Stimulated activated naive CD8-positive, alpha-beta T cell treated with anti-CD3 and anti-CD28 coated beads, Interleukin-15, Interleukin-2, amounts not matched to agents 100 ng/mL and 50 ng/mL, for 24 hours (primary cell): Measurements from ENCODE around the gene RPUSD1.
"Not testable (repeated sequence)": the region's sequence is repeated elsewhere in the genome, so short reads cannot be mapped to it uniquely, and the experiment has no call there.

Source experiments
- H3K27ac Mint-ChIP-seq: one replicate; pipeline ENCODE4 v1.8.0; 2021; ENCODE audit warnings: mild to moderate bottlenecking, mixed read lengths
- H3K27me3 Mint-ChIP-seq: one replicate; pipeline ENCODE4 v1.8.0; 2021; ENCODE audit warnings: mixed read lengths
- H3K36me3 Mint-ChIP-seq: one replicate; pipeline ENCODE4 v1.8.0; 2021; ENCODE audit warnings: low read depth, mixed read lengths
- H3K4me1 Mint-ChIP-seq: one replicate; pipeline ENCODE4 v1.8.0; 2021; ENCODE audit warnings: low read depth, mixed read lengths
- H3K4me3 Mint-ChIP-seq: one replicate; pipeline ENCODE4 v1.8.0; 2021; ENCODE audit warnings: mild to moderate bottlenecking, mixed read lengths
- H3K9me3 Mint-ChIP-seq: one replicate; pipeline ENCODE4 v1.8.0; 2021; ENCODE audit warnings: mixed read lengths

Gene RPUSD1

DNA sequence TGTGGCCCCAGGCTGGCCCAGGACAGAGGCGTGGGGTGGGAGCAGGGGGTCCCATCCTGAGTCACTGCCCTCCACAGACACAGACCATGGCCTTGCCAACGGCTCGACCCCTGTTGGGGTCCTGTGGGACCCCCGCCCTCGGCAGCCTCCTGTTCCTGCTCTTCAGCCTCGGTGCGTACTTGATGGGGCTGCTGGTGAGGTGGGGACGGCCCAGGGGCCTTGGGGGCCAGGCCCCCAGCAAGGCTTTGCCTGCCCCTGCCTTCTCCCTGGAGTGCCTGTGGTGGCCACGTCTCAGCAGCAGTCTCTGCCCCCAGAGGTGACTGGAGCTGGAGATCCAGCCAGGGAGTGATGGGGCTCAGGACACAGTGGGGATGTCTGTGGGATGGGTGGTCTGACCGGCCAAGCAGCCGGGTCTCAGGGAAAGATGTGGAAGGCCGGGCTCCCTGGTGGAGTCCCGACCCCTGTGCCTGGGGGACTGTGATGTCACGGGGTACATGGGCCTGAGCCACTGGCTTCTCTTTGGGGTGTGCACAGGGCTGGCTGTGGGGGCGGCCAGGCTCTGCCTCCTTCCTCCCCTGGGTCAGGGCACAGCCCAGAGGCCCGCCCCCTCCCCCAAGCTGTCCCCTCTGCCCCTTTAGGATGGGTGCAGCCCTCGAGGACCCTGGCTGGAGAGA is 25.4 kb downstream of the RPUSD1 start:
- no peak overlapping the region for H3K4me3 Mint-ChIP-seq
- no peaks in the 10 kb centered on the region for H3K9me3 Mint-ChIP-seq
- H3K36me3 Mint-ChIP-seq, result no peaks in the 10 kb centered on the region
- peaks cover 2% of the 10 kb centered on the region for H3K27me3 Mint-ChIP-seq
- no peaks in the 10 kb centered on the region for H3K4me1 Mint-ChIP-seq
- H3K27ac Mint-ChIP-seq, result no peak overlapping the region

DNA sequence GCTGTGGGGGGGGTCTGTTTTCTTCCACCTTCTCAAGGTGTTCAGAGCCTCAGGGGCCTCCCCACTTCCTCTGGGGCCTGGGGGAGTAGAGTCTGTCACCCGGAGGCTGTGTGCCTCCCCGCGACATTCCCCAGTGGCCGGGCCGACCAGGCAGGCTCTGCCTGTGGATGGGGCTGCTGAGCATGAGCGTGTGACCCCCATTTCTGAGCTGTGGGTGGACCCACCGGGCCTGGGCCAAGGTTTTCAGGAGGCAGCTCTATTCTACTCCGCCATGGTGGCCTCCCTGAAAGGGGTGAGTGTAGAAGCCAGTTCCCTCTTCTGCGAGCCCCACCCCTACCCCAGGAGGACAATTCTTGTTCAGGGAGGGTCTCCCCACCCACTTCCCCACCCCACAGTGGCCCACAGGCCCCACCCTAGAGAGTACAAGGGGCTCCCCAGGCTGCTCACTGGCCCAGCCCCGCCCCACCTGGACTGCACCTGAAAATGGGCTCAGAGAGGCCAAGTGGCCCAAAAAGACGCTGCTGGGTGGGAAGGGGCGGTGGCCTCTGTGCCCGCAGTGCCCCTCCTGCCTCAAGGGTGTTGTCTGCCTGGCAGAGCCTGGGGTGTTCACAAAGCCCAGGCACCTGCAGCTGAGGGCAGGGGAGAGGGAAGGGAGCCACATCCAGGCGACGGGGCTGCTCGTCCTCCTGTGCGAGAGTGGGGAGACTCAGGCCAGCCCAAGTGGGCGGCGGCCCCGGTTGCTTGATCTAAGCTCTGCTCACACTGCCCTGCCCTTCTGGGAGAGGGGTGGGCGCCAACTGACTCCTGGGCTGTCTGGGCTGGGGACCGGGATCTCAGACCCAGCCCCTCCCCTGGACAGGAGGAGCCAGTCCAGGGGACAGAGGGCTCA is 26.3 kb downstream of the RPUSD1 start:
- Mint-ChIP-seq H3K27me3 (peaks cover 5% of the 10 kb centered on the region), H3K27ac (no peak overlapping the region), H3K4me3 (no peak overlapping the region), H3K4me1 (no peaks in the 10 kb centered on the region), H3K36me3 (no peaks in the 10 kb centered on the region), H3K9me3 (no peaks in the 10 kb centered on the region)

DNA sequence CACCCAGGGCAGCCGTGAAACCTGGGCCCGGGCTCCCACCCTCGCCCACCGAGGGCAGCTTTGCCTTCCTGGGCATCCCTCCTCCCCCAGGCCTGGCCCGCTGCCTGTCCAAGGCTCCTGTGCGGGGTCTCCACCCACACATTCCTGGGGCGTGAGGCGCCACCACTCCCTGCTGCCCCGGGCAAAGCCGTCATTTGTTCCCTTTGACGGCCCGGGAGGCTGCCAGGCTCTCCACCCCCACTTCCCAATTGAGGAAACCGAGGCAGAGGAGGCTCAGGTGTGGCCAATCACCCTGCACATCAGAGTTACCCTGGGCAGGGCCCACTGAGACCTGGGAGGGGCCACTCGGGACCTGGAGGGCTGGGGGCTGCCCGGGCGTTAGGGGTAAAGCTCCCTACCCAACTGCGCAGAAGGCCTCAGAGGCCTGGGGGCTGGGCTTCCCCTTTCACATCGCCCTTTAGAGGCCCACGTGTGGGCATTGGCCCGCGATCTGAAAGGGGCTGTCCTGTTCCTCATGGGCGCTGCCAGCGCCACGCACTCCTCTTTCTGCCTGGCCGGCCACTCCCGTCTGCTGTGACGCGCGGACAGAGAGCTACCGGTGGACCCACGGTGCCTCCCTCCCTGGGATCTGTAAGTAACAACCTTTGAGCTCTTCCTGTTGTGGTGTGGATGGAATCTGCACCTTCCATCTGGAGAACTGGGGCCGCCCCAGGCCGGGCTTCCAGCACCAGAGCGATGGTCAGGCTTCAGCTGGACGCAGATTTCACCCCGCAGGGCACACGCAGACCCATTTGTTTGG is 27.4 kb downstream of the RPUSD1 start, which contains the start of gene MSLN:
TSS of gene MSLN (plus strand) at position 190 of the 799 bp plus-strand sequence. CDS start 1,947 bp downstream, outside the sequence.
- no peaks in the 10 kb centered on the region for H3K4me1 Mint-ChIP-seq
- no peak within 1 kb of the TSS for H3K4me3 Mint-ChIP-seq
- H3K27me3 Mint-ChIP-seq, result peaks cover 5% of the 10 kb centered on the region

DNA sequence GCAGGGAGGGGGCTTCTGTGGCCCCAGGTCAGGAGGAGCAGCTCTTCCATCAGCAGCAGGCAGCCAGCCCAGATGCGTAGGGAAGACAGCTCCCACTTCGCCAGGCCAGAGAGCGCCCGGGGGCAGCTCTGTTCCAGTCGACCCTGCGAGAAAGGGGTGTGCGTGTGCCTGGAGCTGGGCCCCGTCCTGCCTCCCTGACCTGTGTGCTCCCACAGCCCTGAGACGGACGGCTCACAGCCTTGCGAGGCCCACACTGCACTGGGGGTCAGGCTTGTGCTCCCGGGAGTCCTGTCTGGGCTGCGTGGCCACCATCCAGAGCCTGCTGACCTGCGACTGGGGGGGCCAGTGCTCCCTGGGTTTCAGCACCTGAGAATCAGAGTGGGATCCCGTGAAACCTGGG is 28.1 kb downstream of the RPUSD1 start:
- H3K27ac Mint-ChIP-seq, result no peak overlapping the region
- H3K27me3 Mint-ChIP-seq, result peaks cover 5% of the 10 kb centered on the region
- no peaks in the 10 kb centered on the region for H3K36me3 Mint-ChIP-seq
- H3K9me3 Mint-ChIP-seq, result no peaks in the 10 kb centered on the region
- no peak overlapping the region for H3K4me3 Mint-ChIP-seq
- H3K4me1 Mint-ChIP-seq, result no peaks in the 10 kb centered on the region

More for the DNA sequence above, 27.4 kb downstream of the RPUSD1 start, which contains the start of gene MSLN:
- Mint-ChIP-seq H3K9me3 (no peaks in the 10 kb centered on the region), H3K27ac (no peak within 1 kb of the TSS), H3K36me3 (no peaks in the 10 kb centered on the region)

DNA sequence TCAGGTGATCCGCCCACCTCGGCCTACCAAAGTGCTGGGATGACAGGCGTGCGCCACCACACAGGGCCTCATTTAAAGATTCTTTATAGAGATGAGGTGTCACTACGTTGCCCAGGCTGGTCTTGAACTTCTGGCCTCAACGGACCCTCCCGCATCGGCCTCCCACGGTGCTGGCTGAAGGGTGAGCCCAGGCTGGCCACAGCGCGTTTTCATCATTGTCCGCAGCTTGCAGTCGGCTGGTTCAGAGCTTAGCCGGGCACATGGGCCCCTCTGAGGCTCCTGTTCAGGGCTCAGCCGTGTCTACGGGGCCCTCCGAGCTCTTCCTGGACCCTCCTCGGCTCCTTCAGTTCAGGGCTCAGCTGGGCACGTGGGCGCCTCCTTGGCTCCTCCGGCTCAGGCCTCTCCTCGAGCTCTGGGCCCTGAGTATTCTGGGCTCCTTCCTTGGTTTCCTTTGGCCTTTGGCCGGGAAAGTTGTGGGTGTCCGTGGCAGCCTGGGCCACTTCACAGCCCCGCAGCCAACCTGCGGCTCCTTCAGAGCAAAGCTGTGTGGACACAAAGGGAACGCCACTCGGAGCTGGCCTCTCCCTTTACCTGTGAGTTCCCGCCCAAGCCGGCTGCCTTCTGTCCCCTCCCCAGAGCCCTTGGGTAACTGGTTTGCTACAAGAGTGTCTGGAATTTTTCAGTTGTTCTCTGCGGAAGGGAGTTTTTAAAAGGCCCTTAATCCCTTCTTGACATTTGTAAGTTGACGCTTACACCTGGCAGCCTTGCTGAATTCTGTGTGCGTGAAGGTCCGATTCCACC is 28.9 kb downstream of the RPUSD1 start:
- Mint-ChIP-seq H3K9me3 (no peaks in the 10 kb centered on the region), H3K36me3 (no peaks in the 10 kb centered on the region), H3K27me3 (peaks cover 5% of the 10 kb centered on the region), H3K4me3 (no peak overlapping the region), H3K27ac (no peak overlapping the region), H3K4me1 (no peaks in the 10 kb centered on the region)

DNA sequence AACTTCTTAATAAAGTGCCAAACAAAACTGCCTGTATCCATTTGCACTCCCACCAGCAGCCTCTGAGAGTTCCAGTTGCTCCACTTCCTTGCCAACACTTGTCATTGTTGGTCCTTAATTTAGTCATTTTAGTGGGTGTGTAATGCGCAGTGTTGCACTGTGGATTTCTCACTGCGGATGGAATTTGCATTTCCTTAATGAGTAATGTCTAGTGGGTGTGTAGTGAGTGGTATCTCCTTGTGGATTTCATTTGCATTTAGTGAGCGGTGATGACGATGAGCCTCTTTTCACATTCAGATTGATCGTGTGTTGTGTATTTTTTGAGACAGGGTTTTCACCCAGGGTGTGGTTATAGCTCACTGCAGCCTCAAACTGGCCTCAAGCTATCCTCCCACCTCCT is 31.8 kb downstream of the RPUSD1 start:
- Mint-ChIP-seq H3K4me3 (no peak overlapping the region), H3K36me3 (no peaks in the 10 kb centered on the region), H3K9me3 (no peaks in the 10 kb centered on the region), H3K27me3 (peaks cover 5% of the 10 kb centered on the region), H3K4me1 (no peaks in the 10 kb centered on the region), H3K27ac (no peak overlapping the region)

DNA sequence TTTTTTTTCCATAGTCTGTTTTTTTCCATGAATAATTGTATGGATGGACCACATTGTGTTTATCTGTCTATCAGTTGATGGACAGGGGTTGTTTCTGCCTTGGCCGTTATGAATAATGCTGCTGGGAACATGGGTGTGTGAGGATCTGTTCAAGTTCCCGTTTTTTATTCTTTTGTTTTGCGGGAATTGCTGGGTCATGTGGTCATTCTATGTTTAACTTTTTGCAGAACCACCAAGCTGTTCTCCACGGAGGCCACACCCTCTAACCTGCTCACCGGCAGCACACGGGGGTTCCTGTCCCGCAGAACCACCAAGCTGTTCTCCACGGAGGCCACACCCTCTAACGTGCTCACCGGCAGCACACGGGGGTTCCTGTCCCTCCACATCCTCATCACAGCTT is 33.5 kb downstream of the RPUSD1 start:
- no peak overlapping the region for H3K4me3 Mint-ChIP-seq
- no peaks in the 10 kb centered on the region for H3K4me1 Mint-ChIP-seq
- H3K27ac Mint-ChIP-seq, result no peak overlapping the region
- no peaks in the 10 kb centered on the region for H3K9me3 Mint-ChIP-seq
- no peaks in the 10 kb centered on the region for H3K36me3 Mint-ChIP-seq
- H3K27me3 Mint-ChIP-seq, result peaks cover 5% of the 10 kb centered on the region

DNA sequence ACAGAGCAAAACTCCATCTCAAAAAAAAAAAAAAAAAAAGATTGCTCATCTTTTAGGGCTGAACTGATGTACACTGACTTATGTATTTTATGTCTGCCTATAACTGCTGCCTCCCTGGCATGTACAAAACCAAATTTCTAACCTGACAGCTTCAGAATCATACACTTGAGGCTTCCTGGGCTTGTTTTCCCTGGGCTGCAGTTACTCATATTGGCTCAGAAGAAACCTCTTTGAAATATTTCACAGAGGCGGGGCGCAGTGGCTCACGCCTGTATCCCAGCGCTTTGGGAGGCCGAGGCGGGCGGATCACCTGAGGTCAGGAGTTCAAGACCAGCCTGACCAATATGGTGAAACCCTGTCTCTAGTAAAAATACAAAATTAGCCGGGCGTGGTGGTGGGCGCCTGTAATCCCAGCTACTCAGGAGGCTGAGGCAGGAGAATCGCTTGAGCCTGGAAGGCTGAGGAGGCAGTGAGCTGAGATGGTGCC is 34.0 kb downstream of the RPUSD1 start:
- H3K36me3 Mint-ChIP-seq, H3K27ac Mint-ChIP-seq, H3K4me1 Mint-ChIP-seq, H3K9me3 Mint-ChIP-seq, H3K4me3 Mint-ChIP-seq, H3K27me3 Mint-ChIP-seq: not testable (repeated sequence)

DNA sequence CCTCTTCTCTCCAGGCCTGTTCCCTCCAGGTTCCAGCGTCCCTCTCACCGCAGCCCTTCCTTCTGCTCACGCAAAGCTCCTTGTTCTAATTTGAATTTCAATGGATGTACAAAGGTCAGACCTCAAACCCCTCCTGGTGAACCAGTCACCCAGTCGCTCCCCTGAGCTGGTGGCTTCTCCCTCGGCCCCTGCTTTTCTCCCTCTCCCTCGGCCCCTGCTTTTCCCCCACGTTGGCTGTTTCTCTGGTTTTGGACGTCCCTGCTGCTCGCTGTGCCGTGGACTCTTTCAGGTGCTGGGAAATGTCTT is 36.2 kb downstream of the RPUSD1 start:
- Mint-ChIP-seq H3K27ac (no peak overlapping the region), H3K9me3 (no peaks in the 10 kb centered on the region)

DNA sequence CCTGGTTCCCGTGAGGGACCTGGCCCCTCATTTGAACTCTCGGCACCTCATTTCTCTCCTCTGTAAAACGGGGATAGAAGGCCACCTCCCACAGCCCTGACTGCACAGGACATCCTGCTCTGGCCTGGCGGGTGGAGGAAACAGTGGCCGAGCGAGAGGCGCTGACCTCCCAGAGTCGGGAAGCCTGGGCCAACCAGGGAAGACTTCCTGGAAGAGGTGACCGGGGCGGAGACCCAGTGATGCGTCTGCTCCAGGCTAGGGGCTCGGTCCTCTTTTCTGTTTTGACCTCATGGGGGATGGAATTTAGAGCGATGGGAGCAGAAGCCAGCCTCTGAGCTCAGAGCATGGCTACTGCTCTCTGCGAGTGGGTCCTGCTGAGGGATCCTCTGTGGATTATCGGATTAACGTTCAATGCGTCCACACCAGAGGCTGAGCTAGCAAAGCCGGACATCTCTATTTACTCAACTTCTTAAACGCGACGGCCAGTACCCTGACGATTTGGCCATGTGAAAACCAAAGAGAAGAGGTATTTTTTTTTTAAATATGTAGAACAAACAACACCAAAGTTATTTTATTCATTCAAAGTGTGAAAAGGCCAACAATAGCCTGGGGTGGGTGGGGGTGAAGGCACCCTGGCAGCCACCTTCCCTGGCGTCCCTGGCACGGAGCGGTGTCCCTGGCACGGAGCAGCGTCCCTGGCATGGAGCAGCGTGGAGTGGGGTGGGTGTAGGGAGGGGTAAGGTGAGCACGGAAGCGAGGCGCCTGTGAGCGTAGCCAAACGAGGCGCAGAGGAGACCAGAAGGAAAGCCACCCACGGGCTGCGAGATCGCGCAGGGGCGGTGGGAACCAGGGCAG is 36.8 kb downstream of the RPUSD1 start:
- Mint-ChIP-seq H3K9me3 (no peaks in the 10 kb centered on the region), H3K27me3 (no peaks in the 10 kb centered on the region), H3K4me1 (no peaks in the 10 kb centered on the region), H3K36me3 (no peaks in the 10 kb centered on the region), H3K27ac (no peak overlapping the region), H3K4me3 (no peak overlapping the region)

More for the DNA sequence above, 36.2 kb downstream of the RPUSD1 start:
- Mint-ChIP-seq H3K4me3 (no peak overlapping the region), H3K36me3 (no peaks in the 10 kb centered on the region), H3K27me3 (no peaks in the 10 kb centered on the region), H3K4me1 (no peaks in the 10 kb centered on the region)

DNA sequence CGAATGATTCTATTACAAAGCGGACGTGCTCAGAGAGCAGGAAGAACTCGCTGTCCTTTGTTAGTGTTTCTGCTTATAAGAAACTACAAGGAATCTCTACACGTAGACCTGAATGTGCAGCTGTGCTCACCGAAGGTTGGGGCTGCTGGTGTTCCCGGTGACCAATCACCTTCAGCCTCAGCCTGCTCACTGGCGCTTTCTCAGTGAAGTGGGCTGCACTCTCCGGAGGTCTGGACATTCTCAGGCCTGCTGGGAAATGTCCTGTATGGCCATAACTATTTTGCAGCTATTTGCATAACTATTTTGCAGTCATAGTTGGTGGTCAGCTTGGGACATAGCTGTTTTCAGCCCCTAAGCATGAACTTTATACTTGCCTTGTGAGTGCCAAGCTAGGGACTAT is 37.7 kb downstream of the RPUSD1 start:
- no peaks in the 10 kb centered on the region for H3K27me3 Mint-ChIP-seq
- no peaks in the 10 kb centered on the region for H3K9me3 Mint-ChIP-seq
- H3K27ac Mint-ChIP-seq, result no peak overlapping the region
- no peaks in the 10 kb centered on the region for H3K4me1 Mint-ChIP-seq
- H3K36me3 Mint-ChIP-seq, result no peaks in the 10 kb centered on the region
- H3K4me3 Mint-ChIP-seq, result no peak overlapping the region

DNA sequence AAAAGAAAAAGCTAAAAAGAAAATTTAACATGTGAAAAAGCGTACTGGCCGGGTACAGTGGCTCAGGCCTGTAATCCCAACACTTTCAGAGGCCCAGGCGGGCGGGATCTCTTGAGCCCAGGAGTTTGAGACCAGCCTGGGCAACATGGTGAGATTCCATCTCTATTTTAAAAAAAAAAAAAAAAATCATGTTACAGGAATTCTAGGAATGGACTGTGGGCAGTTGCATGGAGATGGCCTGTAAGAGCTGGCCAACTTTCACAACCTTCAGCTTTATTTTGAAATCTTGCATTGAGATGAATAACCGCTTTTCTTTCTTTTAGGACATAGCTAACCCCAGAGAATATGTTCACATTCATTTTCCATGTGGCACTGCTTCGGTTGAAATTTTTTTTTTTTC is 39.2 kb downstream of the RPUSD1 start:
- no peak overlapping the region for H3K4me3 Mint-ChIP-seq
- no peaks in the 10 kb centered on the region for H3K36me3 Mint-ChIP-seq
- H3K27me3 Mint-ChIP-seq, result no peaks in the 10 kb centered on the region
- no peak overlapping the region for H3K27ac Mint-ChIP-seq
- no peaks in the 10 kb centered on the region for H3K9me3 Mint-ChIP-seq
- no peaks in the 10 kb centered on the region for H3K4me1 Mint-ChIP-seq

DNA sequence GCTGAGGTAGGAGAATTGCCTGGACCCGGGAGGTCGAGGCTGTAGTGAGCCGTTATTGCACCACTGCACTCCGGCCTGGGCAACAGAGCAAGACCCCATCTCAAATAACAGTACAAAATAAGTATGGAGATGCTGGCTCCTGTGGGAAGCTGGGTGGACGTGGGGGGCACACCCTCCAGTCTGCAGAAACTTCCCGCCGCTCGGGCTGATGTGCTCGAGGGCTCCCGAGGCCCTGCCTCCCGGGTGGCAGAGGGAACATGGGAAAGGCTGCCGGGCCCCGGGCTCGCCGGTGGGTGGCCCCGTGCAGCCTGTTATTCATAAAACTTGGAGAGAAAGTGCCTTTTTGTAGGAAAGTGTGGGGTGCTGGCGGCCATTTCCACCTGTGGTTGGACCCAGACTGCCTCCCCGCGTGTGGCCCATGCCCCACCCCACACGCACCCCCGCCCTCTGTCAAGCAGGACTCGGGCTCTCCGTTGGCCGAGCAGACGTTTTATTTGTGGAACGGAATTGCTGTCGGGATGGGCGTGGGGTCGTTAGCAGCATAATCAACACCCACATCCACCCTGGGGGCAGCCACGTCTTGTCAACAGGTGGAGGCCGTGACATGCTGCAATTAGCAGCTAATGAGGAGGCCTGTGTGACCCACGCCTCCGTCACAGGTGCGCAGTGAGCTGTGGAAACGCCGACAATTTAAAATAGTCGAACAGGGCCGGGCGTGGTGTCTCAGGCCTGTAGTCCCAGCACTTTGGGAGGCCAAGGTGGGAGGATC is 40.0 kb downstream of the RPUSD1 start:
- H3K4me3 Mint-ChIP-seq, result no peak overlapping the region
- H3K27ac Mint-ChIP-seq, result no peak overlapping the region
- no peaks in the 10 kb centered on the region for H3K27me3 Mint-ChIP-seq

More for the DNA sequence above, 40.0 kb downstream of the RPUSD1 start:
- no peaks in the 10 kb centered on the region for H3K4me1 Mint-ChIP-seq
- no peaks in the 10 kb centered on the region for H3K9me3 Mint-ChIP-seq
- H3K36me3 Mint-ChIP-seq, result no peaks in the 10 kb centered on the region
